Immature natural killer cell (primary cell): ENCODE measurements around the gene USP27X. TPM values are rescaled to one million over a fixed set of nuclear protein-coding genes. Genes with fewer than 3 reads are reported as not detected.

Experiments used
- DNase-seq, 3 donors: peaks; one replicate each; pipeline ENCODE4 v3.0.0; 2022; ENCODE audit warnings: mixed read lengths in 1 of 3
- H3K27ac Mint-ChIP-seq, 6 donors: one replicate each; pipeline ENCODE4 v1.8.0; 2020; ENCODE audit warnings: mixed read lengths in 6 of 6, mild to moderate bottlenecking in 5 of 6, inconsistent platforms in 4 of 6, moderate library complexity in 3 of 6
- H3K27me3 Mint-ChIP-seq, 3 donors: one replicate each; pipeline ENCODE4 v1.8.0; 2020 to 2021; ENCODE audit warnings: low read depth in 3 of 3, mild to moderate bottlenecking in 3 of 3, mixed read lengths in 3 of 3, moderate library complexity in 3 of 3, inconsistent platforms in 1 of 3
- H3K36me3 Mint-ChIP-seq, 3 donors: one replicate each; pipeline ENCODE4 v1.8.0; 2020; ENCODE audit warnings: mixed read lengths in 3 of 3, inconsistent platforms in 2 of 3, mild to moderate bottlenecking in 2 of 3
- H3K4me1 Mint-ChIP-seq, 2 donors: one replicate each; pipeline ENCODE4 v1.8.0; 2020; ENCODE audit warnings: inconsistent platforms in 2 of 2, mild to moderate bottlenecking in 2 of 2, mixed read lengths in 2 of 2, moderate library complexity in 1 of 2
- H3K4me3 Mint-ChIP-seq, 5 donors: one replicate each; pipeline ENCODE4 v1.8.0; 2020; ENCODE audit warnings: mild to moderate bottlenecking in 5 of 5, mixed read lengths in 5 of 5, inconsistent platforms in 3 of 5, moderate library complexity in 3 of 5
- H3K9me3 Mint-ChIP-seq, 6 donors: one replicate each; pipeline ENCODE4 v1.8.0; 2020; ENCODE audit warnings: mild to moderate bottlenecking in 6 of 6, mixed read lengths in 6 of 6, inconsistent platforms in 4 of 6, moderate library complexity in 3 of 6
- polyA plus RNA-seq, 3 donors: library from polyadenylated mRNA; unstranded; fragments of 300-500 nt; fragmentation: Illumina TruSeq; gene quantifications; one replicate each; pipeline ENCODE4 v1.2.3, GENCODE V29; 2021

The USP27X gene
- polyA plus RNA-seq, 3 donors from 2014 or later: 0.26 to 0.53 TPM; not detected in 1

- DNase-seq: no peak
- peaks cover 4 to 11% (median 5%) of the 10 kb centered on the region in 3 donors for H3K27me3 Mint-ChIP-seq
- peaks cover 0 to 2% (median 0%) of the 10 kb centered on the region in 6 donors for H3K9me3 Mint-ChIP-seq
- H3K27ac Mint-ChIP-seq: no peak overlapping the region
- no peaks in the 10 kb centered on the region for H3K36me3 Mint-ChIP-seq
- no peaks in the 10 kb centered on the region for H3K4me1 Mint-ChIP-seq
- H3K4me3 Mint-ChIP-seq: no peak overlapping the region
Measured at GRCh38 chrX:49862093-49862492, 17.2 kb upstream of the USP27X start.

DNA sequence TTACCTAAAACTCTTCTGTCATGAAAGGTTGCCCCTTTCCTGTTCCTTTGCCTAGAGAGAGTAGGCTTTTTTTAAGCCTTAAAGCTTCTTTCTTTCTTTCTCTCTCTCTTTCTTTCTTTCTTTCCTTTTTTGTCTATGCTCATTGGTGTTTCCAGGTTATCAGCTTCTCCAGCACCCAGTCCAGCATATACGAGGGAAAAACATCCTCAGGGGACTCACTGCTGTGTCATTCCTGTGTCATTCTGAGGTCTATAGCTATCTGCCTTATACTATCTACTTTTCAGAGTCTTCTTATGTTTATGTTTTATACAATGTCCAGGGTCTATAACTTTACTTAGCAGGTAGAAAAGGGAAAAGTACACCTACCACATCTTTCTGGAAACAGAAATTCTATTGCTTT is 10.5 kb upstream of the USP27X start:
- Mint-ChIP-seq H3K4me3 (no peak overlapping the region), H3K36me3 (no peaks in the 10 kb centered on the region), H3K4me1 (no peaks in the 10 kb centered on the region), H3K27me3 (peaks cover 7 to 16% (median 13%) of the 10 kb centered on the region in 3 donors), H3K9me3 (no peaks in the 10 kb centered on the region), H3K27ac (no peak overlapping the region)
- DNase-seq: no peak

- Mint-ChIP-seq H3K27me3 (peaks cover 5 to 6% (median 6%) of the 10 kb centered on the region in 3 donors), H3K4me1 (peaks cover 8 to 10% of the 10 kb centered on the region in 2 donors), H3K36me3 (no peaks in the 10 kb centered on the region), H3K9me3 (no peaks in the 10 kb centered on the region), H3K4me3 (peak overlapping the region in 1 of 5 donors; percentile 14), H3K27ac (peak overlapping the region in 3 of 6 donors; percentile 19 to 45 (median 36))
- DNase-seq: peak in 1 of 3 donors; percentile 6
Measured at GRCh38 chrX:49876750-49877149, 2.5 kb upstream of the USP27X start.

- peaks cover 8 to 10% of the 10 kb centered on the region in 2 donors for H3K4me1 Mint-ChIP-seq
- no peak for DNase-seq
- H3K27ac Mint-ChIP-seq: peak overlapping the region in 3 of 6 donors; percentile 42 to 62 (median 43)
- H3K36me3 Mint-ChIP-seq: no peaks in the 10 kb centered on the region
- peaks cover 5 to 6% (median 6%) of the 10 kb centered on the region in 3 donors for H3K27me3 Mint-ChIP-seq
- no peaks in the 10 kb centered on the region for H3K9me3 Mint-ChIP-seq
- peak overlapping the region in 1 of 5 donors; percentile 38 for H3K4me3 Mint-ChIP-seq
Measured at GRCh38 chrX:49877397-49878101, 1.7 kb upstream of the USP27X start.

GRCh38 chrX:49878128-49878833 is 1.0 kb upstream of the USP27X start:
- Mint-ChIP-seq H3K27ac (peak overlapping the region in 4 of 6 donors; percentile 28 to 72 (median 52)), H3K4me3 (peak overlapping the region in 4 of 5 donors; percentile 75 to 86 (median 76)), H3K4me1 (peaks cover 8 to 10% of the 10 kb centered on the region in 2 donors), H3K9me3 (no peaks in the 10 kb centered on the region), H3K27me3 (peaks cover under 1 to 5% (median 2%) of the 10 kb centered on the region in 3 donors), H3K36me3 (no peaks in the 10 kb centered on the region)
- no peak for DNase-seq

GRCh38 chrX:49879656-49880277 is 483 bp downstream of the USP27X start:
- H3K4me3 Mint-ChIP-seq: peak overlapping the region; percentile 81 to 86 (median 82)
- peaks cover 8 to 16% of the 10 kb centered on the region in 2 donors for H3K4me1 Mint-ChIP-seq
- H3K27ac Mint-ChIP-seq: peak overlapping the region in 3 of 6 donors; percentile 62 to 79 (median 62)
- peaks cover 0 to 5% (median 0%) of the 10 kb centered on the region in 3 donors for H3K27me3 Mint-ChIP-seq
- no peaks in the 10 kb centered on the region for H3K9me3 Mint-ChIP-seq
- no peaks in the 10 kb centered on the region for H3K36me3 Mint-ChIP-seq
- DNase-seq: peak in 1 of 3 donors; percentile 7

- Mint-ChIP-seq H3K27me3 (peaks cover 0 to 5% (median 0%) of the 10 kb centered on the region in 3 donors), H3K4me1 (peaks cover 8 to 16% of the 10 kb centered on the region in 2 donors), H3K27ac (no peak overlapping the region), H3K36me3 (no peaks in the 10 kb centered on the region), H3K4me3 (peak overlapping the region in 2 of 5 donors; percentile 33 to 43), H3K9me3 (no peaks in the 10 kb centered on the region)
- DNase-seq: no peak
Measured at GRCh38 chrX:49880668-49881067, 1.4 kb downstream of the USP27X start.

DNA sequence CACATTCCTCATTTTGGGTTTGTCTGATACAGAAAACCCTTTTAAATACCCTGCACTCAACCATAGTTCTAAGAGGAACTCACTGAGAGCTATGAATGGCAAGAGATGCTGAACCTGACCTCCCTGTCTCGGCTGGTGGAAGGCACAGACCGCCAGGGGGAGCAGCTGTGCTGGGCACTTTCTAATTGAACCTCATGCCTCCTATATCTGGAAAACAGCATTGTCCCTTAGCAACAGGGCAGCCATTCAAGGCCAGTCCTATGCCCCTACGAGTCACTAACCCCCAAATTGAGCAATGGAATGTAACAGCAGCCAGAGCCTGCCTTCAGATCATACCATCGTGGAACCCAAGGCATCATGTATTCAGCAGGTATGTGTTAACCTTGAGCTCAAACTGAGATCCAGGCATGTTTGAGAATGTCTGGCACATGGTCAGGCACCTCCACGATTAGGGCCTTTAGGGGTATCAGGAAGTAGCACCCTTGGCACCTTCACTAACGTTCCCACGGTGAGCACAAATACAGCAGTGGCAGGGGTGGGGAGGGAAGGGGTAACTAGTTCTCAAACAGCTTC is 5.1 kb downstream of the USP27X start:
- DNase-seq: peak; percentile 26 to 45 (median 38)
- Mint-ChIP-seq H3K36me3 (no peaks in the 10 kb centered on the region), H3K4me1 (peaks cover 8 to 16% of the 10 kb centered on the region in 2 donors), H3K9me3 (no peaks in the 10 kb centered on the region), H3K4me3 (no peak overlapping the region), H3K27me3 (peaks cover 0 to 7% (median 0%) of the 10 kb centered on the region in 3 donors), H3K27ac (no peak overlapping the region)

DNA sequence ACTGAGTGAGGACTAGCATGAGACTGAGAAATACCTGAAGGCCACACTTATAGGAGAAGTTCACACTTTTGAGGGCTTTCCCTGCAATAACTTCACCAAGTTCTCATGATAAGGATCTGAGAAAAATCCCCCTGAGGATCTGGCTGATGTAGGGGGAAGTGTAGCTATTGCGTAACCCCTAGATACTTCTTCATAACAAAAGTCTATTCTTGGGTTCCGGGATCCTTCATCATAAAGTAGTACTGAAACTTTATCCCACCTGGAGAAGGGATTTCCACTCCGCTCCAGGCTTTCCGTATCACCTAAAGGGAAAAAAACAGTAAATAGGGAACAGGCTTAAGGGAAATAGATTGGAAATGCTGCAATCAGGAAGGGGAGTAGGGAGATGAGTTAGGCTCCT is 13.3 kb downstream of the USP27X start:
- no peak overlapping the region for H3K4me3 Mint-ChIP-seq
- no peaks in the 10 kb centered on the region for H3K36me3 Mint-ChIP-seq
- H3K9me3 Mint-ChIP-seq: peaks cover 0 to 9% (median 6%) of the 10 kb centered on the region in 6 donors

DNA sequence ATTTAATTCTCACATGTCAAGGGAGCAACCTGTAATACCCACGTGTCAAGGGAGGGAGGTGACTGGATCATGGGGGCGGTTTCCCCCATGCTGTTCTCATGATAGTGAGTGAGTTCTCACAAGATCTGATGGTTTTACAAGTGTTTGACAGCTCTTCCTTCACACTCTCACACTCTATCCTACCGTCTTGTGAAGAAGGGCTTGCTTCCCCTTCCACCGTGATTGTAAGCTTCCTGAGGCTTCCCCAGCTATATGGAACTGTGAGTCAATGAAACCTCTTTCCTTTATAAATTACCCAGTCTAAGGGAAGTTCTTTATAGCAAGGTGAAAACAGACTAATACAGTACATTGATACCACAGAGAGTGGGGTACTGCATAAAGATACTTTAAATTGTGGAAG is 17.7 kb downstream of the USP27X start:
- H3K27me3 Mint-ChIP-seq: peaks cover 2 to 22% (median 9%) of the 10 kb centered on the region in 3 donors
- H3K4me1 Mint-ChIP-seq: no peaks in the 10 kb centered on the region
- no peak for DNase-seq
- peaks cover 0 to 10% (median 7%) of the 10 kb centered on the region in 6 donors for H3K9me3 Mint-ChIP-seq
- no peaks in the 10 kb centered on the region for H3K36me3 Mint-ChIP-seq
- no peak overlapping the region for H3K27ac Mint-ChIP-seq
- no peak overlapping the region for H3K4me3 Mint-ChIP-seq

More for the DNA sequence above, 13.3 kb downstream of the USP27X start:
- Mint-ChIP-seq H3K4me1 (no peaks in the 10 kb centered on the region), H3K27me3 (peaks cover 2 to 6% (median 4%) of the 10 kb centered on the region in 3 donors), H3K27ac (no peak overlapping the region)
- DNase-seq: no peak

DNA sequence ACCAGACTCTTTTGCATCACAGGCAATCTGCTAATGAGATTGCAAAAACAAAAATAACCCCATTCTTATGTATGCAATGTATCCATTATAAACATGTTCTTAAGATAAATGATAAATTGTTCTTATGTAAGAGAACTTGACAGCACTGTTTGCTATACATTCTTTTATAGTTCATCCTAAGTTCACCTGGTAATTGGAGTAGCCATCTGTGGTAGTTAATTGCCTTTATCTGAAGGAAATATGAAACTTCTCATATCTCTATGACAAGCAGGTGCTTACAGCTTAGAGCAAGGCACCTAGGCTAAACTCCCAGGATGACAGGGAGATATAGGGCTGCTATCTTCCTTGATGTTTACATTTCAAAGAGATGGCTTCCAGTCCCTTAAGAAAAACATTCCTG is 21.8 kb downstream of the USP27X start:
- no peak for DNase-seq
- Mint-ChIP-seq H3K36me3 (no peaks in the 10 kb centered on the region), H3K27me3 (peaks cover 2 to 29% (median 6%) of the 10 kb centered on the region in 3 donors), H3K4me1 (no peaks in the 10 kb centered on the region), H3K9me3 (peaks cover 0 to 10% (median 6%) of the 10 kb centered on the region in 6 donors), H3K4me3 (no peak overlapping the region), H3K27ac (no peak overlapping the region)

GRCh38 chrX:49910344-49910743 is 31.1 kb downstream of the USP27X start:
- Mint-ChIP-seq H3K9me3 (no peaks in the 10 kb centered on the region), H3K4me3 (no peak overlapping the region), H3K27me3 (peaks cover 3 to 18% (median 9%) of the 10 kb centered on the region in 3 donors), H3K4me1 (no peaks in the 10 kb centered on the region), H3K27ac (no peak overlapping the region), H3K36me3 (no peaks in the 10 kb centered on the region)
- DNase-seq: no peak

GRCh38 chrX:49912086-49912485 is 32.8 kb downstream of the USP27X start:
- Mint-ChIP-seq H3K9me3 (no peaks in the 10 kb centered on the region), H3K27me3 (peaks cover 5 to 16% (median 8%) of the 10 kb centered on the region in 3 donors), H3K27ac (no peak overlapping the region), H3K4me3 (no peak overlapping the region), H3K36me3 (no peaks in the 10 kb centered on the region), H3K4me1 (no peaks in the 10 kb centered on the region)
- no peak for DNase-seq
